GM15510 (cell line): Measurements from ENCODE around the gene DBN1.

Experiments
- POLR2A ChIP-seq: IDR thresholded peaks from 3 replicates; pipeline ENCODE4 v1.6.1; 2011; ENCODE audit warnings: borderline replicate concordance; ENCODE audit not compliant: insufficient read length; ENCODE audit errors: extremely low read depth

The DBN1 gene

GRCh38 chr5:177475563-177476427 is 2.4 kb upstream of the DBN1 start:
- TF ChIP-seq POLR2A: no peak

GRCh38 chr5:177474846-177475562 is 1.6 kb upstream of the DBN1 start:
- TF ChIP-seq POLR2A: no peak

- TF ChIP-seq POLR2A: no peak
Observed at GRCh38 chr5:177474002-177474476, 605 bp upstream of the DBN1 start.

GRCh38 chr5:177472460-177473442 is 683 bp downstream of the DBN1 start:
- TF ChIP-seq POLR2A: peak; percentile 49

GRCh38 chr5:177471610-177472356 is 1.7 kb downstream of the DBN1 start:
- TF ChIP-seq POLR2A: no peak

GRCh38 chr5:177470759-177471536 is 2.5 kb downstream of the DBN1 start:
- TF ChIP-seq POLR2A: no peak

GRCh38 chr5:177469750-177470525 is 3.5 kb downstream of the DBN1 start:
- TF ChIP-seq POLR2A: no peak

GRCh38 chr5:177468685-177469628 is 4.5 kb downstream of the DBN1 start:
- no peak for TF ChIP-seq POLR2A

- no peak for TF ChIP-seq POLR2A
Observed at GRCh38 chr5:177468329-177468684, 5.1 kb downstream of the DBN1 start.

- TF ChIP-seq POLR2A: no peak
Observed at GRCh38 chr5:177467436-177467835, 6.0 kb downstream of the DBN1 start.

GRCh38 chr5:177466861-177467260 is 6.6 kb downstream of the DBN1 start:
- no peak for TF ChIP-seq POLR2A
